ENCODE data around the gene NHSL1.
"Not testable (repeated sequence)": the region's sequence is repeated elsewhere in the genome, so short reads cannot be mapped to it uniquely, and the experiment has no call there.

Gene NHSL1

GRCh38 chr6:138456401-138456790 lies 42.9 kb downstream of the NHSL1 start:
- DNase-seq = no peak

- no peak for DNase-seq
Measured at GRCh38 chr6:138455746-138456400, 43.4 kb downstream of the NHSL1 start.

- DNase-seq = no peak
Measured at GRCh38 chr6:138454981-138455706, 44.1 kb downstream of the NHSL1 start.

GRCh38 chr6:138451043-138451442 lies 48.3 kb downstream of the NHSL1 start:
- no peak for DNase-seq

GRCh38 chr6:138450445-138450844 lies 48.8 kb downstream of the NHSL1 start:
- no peak for DNase-seq

GRCh38 chr6:138446821-138447220 lies 52.5 kb downstream of the NHSL1 start:
- DNase-seq = no peak

- DNase-seq = no peak
Measured at GRCh38 chr6:138443979-138444378, 55.3 kb downstream of the NHSL1 start.

- DNase-seq = no peak
Measured at GRCh38 chr6:138442663-138443062, 56.6 kb downstream of the NHSL1 start.

- no peak for DNase-seq
Measured at GRCh38 chr6:138441965-138442364, 57.3 kb downstream of the NHSL1 start.

GRCh38 chr6:138440758-138441357 lies 58.4 kb downstream of the NHSL1 start:
- no peak for DNase-seq

- no peak for DNase-seq
Measured at GRCh38 chr6:138440296-138440695, 59.0 kb downstream of the NHSL1 start.

- no peak for DNase-seq
Measured at GRCh38 chr6:138439546-138439945, 59.7 kb downstream of the NHSL1 start.

GRCh38 chr6:138434925-138435324 lies 64.4 kb downstream of the NHSL1 start:
- no peak for DNase-seq

- no peak for DNase-seq
Measured at GRCh38 chr6:138434096-138434495, 65.2 kb downstream of the NHSL1 start.

GRCh38 chr6:138432063-138432356 lies 67.3 kb downstream of the NHSL1 start:
- DNase-seq = no peak

GRCh38 chr6:138431256-138432062 lies 67.8 kb downstream of the NHSL1 start:
- DNase-seq = no peak

- no peak for DNase-seq
Measured at GRCh38 chr6:138430361-138431145, 68.7 kb downstream of the NHSL1 start.

GRCh38 chr6:138429761-138430160 lies 69.5 kb downstream of the NHSL1 start:
- no peak for DNase-seq

- no peak for DNase-seq
Measured at GRCh38 chr6:138428944-138429598, 70.2 kb downstream of the NHSL1 start.

- DNase-seq = no peak
Measured at GRCh38 chr6:138427701-138428100, 71.6 kb downstream of the NHSL1 start.

- DNase-seq = no peak
Measured at GRCh38 chr6:138426500-138427123, 72.7 kb downstream of the NHSL1 start.

- DNase-seq = not testable (repeated sequence)
Measured at GRCh38 chr6:138425256-138425655, 74.0 kb downstream of the NHSL1 start.

Measured in NK-92 treated with Interleukin-12 subunit alpha and Interleukin-12 subunit beta, amount 100 ng/mL, for 24 hours (cell line).